ENCODE results near the gene CHI3L2. TPM values are rescaled to one million over a fixed set of nuclear protein-coding genes. Genes with fewer than 3 reads are reported as not detected.

Gene CHI3L2, protein sequence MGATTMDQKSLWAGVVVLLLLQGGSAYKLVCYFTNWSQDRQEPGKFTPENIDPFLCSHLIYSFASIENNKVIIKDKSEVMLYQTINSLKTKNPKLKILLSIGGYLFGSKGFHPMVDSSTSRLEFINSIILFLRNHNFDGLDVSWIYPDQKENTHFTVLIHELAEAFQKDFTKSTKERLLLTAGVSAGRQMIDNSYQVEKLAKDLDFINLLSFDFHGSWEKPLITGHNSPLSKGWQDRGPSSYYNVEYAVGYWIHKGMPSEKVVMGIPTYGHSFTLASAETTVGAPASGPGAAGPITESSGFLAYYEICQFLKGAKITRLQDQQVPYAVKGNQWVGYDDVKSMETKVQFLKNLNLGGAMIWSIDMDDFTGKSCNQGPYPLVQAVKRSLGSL
- total RNA-seq: 1 to 10 TPM in 1 of 2 donors, under 1 TPM in 1; 0.33 to 3.1 TPM

DNA sequence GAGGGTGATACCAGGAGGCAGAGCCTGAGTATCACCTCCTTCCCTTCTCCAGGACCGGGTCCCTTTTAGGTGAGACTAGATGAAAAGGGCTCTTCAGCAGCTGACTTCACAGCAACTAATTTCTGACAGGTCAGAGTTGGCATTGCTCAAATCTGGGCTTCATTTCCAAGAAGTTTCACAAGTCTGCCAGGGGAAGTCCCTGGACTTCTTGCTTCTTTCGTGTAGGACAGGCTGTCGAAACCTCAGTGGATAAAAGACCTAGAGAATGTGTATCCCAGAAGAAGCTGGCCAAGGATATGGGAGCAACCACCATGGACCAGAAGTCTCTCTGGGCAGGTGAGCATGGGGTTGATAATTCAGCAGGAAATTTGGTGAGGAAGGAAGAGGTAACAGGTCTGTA is at the start of gene CHI3L2:
CHI3L2 (plus strand) TSS at position 280 of the 400 bp plus-strand sequence; CDS start at position 297, 17 bp downstream.

DNA sequence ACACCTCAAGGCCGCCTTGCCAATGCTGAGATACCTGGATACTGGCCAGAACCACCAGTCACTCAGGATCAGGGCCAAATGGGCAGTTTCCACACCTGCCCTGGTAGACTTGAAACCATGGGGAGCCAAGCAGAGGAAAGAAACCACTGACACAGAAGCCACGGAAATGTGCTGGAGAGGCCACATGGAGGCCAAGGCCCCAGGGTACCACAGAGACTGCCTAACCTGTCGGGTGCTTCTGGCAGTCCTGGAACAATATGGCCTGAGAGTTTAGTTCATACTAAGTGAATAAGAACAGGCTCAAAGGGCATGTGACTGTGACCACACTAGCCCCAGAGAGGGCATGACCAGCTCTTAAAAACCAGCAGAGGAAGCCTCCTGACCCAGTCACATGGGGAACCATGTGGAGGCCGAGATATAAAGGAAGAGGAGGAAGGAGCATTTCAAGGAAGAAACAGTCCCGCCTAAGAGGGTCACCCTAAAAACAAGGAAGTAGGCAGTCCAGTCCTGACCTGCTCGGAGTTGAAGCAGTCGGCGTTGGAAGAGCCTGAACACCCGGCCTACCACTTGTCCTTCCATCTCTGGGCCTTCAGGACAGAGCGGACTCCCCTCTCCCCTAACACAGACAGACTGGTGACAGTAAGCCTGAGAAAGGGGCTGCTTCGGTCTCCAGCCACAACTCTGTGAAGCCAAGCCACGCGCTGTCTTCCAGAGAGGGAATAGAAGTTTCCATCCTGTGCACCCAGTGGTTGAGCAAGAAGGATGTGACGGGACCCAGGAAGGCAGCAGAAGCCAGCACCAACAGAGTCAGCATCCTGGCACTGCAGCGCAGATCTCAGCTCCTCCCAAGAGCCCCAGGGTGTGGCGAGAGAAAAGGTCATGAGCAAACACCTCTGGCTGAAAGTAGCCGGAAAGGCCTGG is 27.4 kb upstream of the CHI3L2 start, which contains the start of gene DENND2D:
DENND2D (minus strand) TSS at position 766 of the 921 bp plus-strand sequence; CDS start at position 579, 187 bp downstream.

DNA sequence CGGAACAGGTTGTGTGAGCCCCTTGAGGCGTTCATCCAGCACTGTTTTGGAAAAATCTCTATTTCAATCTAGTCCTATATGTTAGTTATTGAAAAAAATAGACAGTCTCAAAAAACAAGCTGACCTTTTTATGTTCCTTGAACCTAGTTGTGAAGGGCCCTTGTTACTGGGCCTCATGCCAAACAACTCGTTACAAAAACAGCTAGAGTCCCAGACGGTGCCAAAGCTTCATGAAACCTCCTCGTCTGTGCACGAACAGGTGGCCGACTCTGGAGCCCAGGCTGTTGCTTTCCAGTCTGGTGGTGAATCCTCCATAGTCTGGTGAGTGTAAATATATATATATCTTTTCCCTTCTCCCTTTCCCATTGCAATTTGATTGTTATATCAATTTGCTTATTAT is 63.1 kb downstream of the CHI3L2 start, which contains the start of gene CHIA:
CHIA (plus strand) TSS at position 222 of the 400 bp plus-strand sequence. CDS start 19,617 bp downstream, outside the sequence.

Small RNA genes within 50 kb of the gene (small RNA-seq; reads per million reads assigned to genes)
- gene AL355816.1: 0 reads per million in 2 donors

Other genes starting within 250 kb of the CHI3L2 start
- 10 to 100 TPM; 35.4 to 52.6 TPM for gene DRAM2, start 87.6 kb upstream of the CHI3L2 start, total RNA-seq
- gene CEPT1, start 87.5 kb upstream of the CHI3L2 start, total RNA-seq: 10 to 100 TPM; 28.6 to 40.3 TPM
- gene DENND2D, start 27.1 kb upstream of the CHI3L2 start, total RNA-seq: 1 to 10 TPM; 3.4 to 4.3 TPM
- gene CHIA, start 63.1 kb downstream of the CHI3L2 start, total RNA-seq: not detected
- gene OVGP1, start 200.0 kb downstream of the CHI3L2 start, total RNA-seq: 1 to 10 TPM in 1 of 2 donors, under 1 TPM in 1; 0.67 to 1.0 TPM
- 10 to 100 TPM; 33.0 to 71.6 TPM for gene WDR77, start 221.5 kb downstream of the CHI3L2 start, total RNA-seq
- 100 to 1,000 TPM; 283 to 360 TPM for gene ATP5PB, start 221.8 kb downstream of the CHI3L2 start, total RNA-seq
- gene C1orf162, start 246.3 kb downstream of the CHI3L2 start, total RNA-seq: under 1 TPM in 1 of 2 donors, not detected in 1; 0.34 TPM

Measured in melanocyte of skin (primary cell).